HG02938 (cell line): ENCODE data around the gene GDF7.

ENCODE experiments used
- ATAC-seq: cut with Tn5 transposase; IDR thresholded peaks from one replicate; pipeline ENCODE4 v1.9.1; 2021; ENCODE audit warnings: mild to moderate bottlenecking, moderate library complexity; ENCODE audit not compliant: unreplicated experiment

GDF7 gene

GRCh38 chr2:20666304-20667150, at the start of gene GDF7:
Gene GDF7 (plus strand): TSS chr2:20667144. CDS start chr2:20667240, 96 bp downstream.
- ATAC-seq = no peak

GRCh38 chr2:20617892-20618467, 49.0 kb upstream of the GDF7 start:
- ATAC-seq = no peak

GRCh38 chr2:20618468-20618885, 48.5 kb upstream of the GDF7 start:
- ATAC-seq = no peak

GRCh38 chr2:20618886-20619521, 47.9 kb upstream of the GDF7 start:
- ATAC-seq = no peak

GRCh38 chr2:20619624-20620024, 47.3 kb upstream of the GDF7 start:
- ATAC-seq = no peak

- no peak for ATAC-seq
These were observed 46.7 kb upstream of the GDF7 start for GRCh38 chr2:20620271-20620681.

- ATAC-seq = no peak
These were observed 46.1 kb upstream of the GDF7 start for GRCh38 chr2:20620696-20621365.

GRCh38 chr2:20621366-20622295, 45.3 kb upstream of the GDF7 start:
- no peak for ATAC-seq

- ATAC-seq = no peak
These were observed 44.7 kb upstream of the GDF7 start for GRCh38 chr2:20622296-20622686.

GRCh38 chr2:20622731-20623130, 44.2 kb upstream of the GDF7 start:
- no peak for ATAC-seq

- ATAC-seq = no peak
These were observed 43.7 kb upstream of the GDF7 start for GRCh38 chr2:20623241-20623640.

- no peak for ATAC-seq
These were observed 43.2 kb upstream of the GDF7 start for GRCh38 chr2:20623741-20624155.

GRCh38 chr2:20624156-20624883, 42.6 kb upstream of the GDF7 start:
- ATAC-seq = no peak

- ATAC-seq = no peak
These were observed 42.0 kb upstream of the GDF7 start for GRCh38 chr2:20624884-20625485.

GRCh38 chr2:20625491-20626391, 41.2 kb upstream of the GDF7 start:
- ATAC-seq = no peak

GRCh38 chr2:20626392-20626697, 40.6 kb upstream of the GDF7 start:
- no peak for ATAC-seq

- ATAC-seq = no peak
These were observed 40.0 kb upstream of the GDF7 start for GRCh38 chr2:20626698-20627513.
